Measurements from ENCODE around the gene FAIM2.
A peak's percentile ranks its signal among the peaks of the same experiment; 100 is the strongest.

The FAIM2 gene

DNA sequence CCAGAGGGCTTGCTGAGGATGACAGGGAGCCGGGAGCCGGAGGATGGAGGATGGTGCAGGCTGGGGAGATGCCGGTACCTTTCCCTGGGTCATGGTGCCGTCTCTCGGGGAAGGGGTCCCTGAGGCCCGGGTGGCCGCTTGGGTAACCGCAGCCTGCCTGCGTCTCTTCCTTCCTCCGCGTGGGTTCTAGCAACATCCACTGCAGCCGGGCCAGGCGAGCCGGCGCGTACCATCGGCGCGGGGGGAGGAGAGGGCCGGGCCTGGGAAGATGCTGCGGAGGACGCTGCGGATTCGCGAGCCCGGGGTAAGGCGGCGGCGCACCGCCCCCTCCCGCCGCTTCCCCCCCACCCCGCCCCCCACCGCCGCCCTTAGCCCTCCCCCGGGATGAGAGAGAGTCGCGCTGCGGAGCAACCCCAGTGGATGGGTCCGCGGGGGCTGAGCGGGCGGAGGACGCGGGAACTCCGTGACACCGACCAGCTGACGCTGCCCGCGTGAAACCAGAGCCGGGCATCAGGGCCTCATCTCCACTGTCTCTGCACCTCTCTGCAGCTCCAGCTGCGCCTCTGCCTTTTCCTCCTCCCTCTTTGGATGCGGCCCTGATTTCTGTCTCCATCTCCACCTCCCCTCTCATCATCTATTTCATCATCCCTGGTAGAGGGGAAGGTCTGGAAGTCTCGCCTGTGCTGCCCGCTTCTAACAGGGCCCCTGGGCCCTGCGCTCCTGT, at the start of gene FAIM2:
Gene FAIM2 (minus strand): TSS at position 201 of the 724 bp plus-strand sequence. CDS start 108 bp downstream, at position 93.
- Histone ChIP-seq H3K27ac (ENCODE audit: low read depth, low read length) (no peak within 1 kb of the TSS), H3K4me3 (ENCODE audit: low read depth in 1 of 5, low read length in 5 of 5) (peak within 1 kb of the TSS in 2 of 5 donors; percentile 26 to 41), H3K9ac (ENCODE audit: low read length in 5 of 5) (no peak within 1 kb of the TSS), H3K27me3 (ENCODE audit: control insufficient read depth in 5 of 5, insufficient read depth in 4 of 5, low read length in 5 of 5) (peaks cover 18 to 41% (median 25%) of the 10 kb centered on the region in 5 donors), H3K9me3 (ENCODE audit: control insufficient read depth in 5 of 5, low read length in 5 of 5) (no peaks in the 10 kb centered on the region), H3K36me3 (ENCODE audit: control insufficient read depth in 5 of 5, insufficient read depth in 5 of 5, low read length in 5 of 5) (no peaks in the 10 kb centered on the region), H3K4me1 (ENCODE audit: control insufficient read depth in 5 of 5, insufficient read depth in 5 of 5, low read length in 5 of 5) (peaks cover 0 to 9% (median 3%) of the 10 kb centered on the region in 5 donors)

DNA sequence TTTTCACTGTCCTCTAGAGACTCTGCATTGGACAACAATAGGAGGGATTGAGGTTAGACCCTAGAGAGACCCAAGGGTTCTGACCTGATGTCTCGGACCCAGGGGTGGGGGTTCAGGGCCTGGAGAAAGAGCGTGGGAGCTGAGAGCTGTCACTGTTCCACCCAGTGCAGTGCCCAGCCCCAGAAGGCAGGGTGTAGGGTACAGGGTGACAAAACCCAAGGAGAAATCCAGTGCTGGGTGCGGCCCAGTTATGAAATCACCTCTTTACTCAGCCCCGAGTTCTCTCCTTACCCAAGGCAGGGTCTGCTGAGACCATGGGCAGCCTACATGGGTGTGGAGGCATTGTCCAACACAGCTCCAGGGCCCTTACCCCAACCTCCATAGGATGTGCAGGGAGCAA, 49.5 kb upstream of the FAIM2 start:
- peaks cover 0 to 14% (median 9%) of the 10 kb centered on the region in 5 donors for H3K4me1 ChIP-seq (ENCODE audit: control insufficient read depth in 5 of 5, insufficient read depth in 5 of 5, low read length in 5 of 5)
- H3K27me3 ChIP-seq (ENCODE audit: control insufficient read depth in 5 of 5, insufficient read depth in 4 of 5, low read length in 5 of 5): peaks cover 20 to 36% (median 25%) of the 10 kb centered on the region in 5 donors
- H3K9ac ChIP-seq (ENCODE audit: low read length in 5 of 5): no peak overlapping the region
- no peak overlapping the region for H3K4me3 ChIP-seq (ENCODE audit: low read depth in 1 of 5, low read length in 5 of 5)
- H3K27ac ChIP-seq (ENCODE audit: low read depth, low read length): no peak overlapping the region
- no peaks in the 10 kb centered on the region for H3K9me3 ChIP-seq (ENCODE audit: control insufficient read depth in 5 of 5, low read length in 5 of 5)
- H3K36me3 ChIP-seq (ENCODE audit: control insufficient read depth in 5 of 5, insufficient read depth in 5 of 5, low read length in 5 of 5): no peaks in the 10 kb centered on the region

DNA sequence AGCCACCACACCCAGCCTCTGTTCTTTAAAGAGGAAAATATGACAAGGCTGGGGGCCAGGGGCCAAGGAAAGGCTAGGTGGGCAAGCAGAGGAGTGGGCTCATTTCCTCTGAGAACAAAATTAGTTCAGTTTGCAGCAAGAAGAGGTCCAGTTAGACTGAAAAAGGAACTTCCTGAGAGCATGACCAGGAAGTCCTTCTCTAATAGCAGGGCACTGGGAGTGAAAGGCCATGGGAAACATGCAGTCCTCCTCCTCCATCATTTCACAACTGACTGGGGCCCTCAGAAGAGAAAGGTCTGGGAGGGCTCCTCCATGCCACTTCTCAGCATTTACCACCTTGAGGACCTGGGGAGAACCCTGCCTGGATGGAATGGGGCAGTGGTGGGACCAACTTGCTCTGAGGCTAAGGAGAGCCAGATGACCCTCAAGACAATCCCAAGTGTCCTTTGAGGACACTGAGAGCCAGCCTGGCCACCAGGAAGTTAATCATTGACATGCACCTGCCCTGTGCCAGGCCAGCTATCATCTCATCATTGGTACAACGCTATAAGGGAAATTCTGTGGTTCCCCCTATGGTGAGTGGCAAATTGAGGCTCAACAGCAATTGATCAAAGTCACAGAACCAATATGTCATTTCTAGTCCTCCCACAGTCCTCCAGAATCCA, 48.8 kb upstream of the FAIM2 start:
- no peak overlapping the region for H3K27ac ChIP-seq (ENCODE audit: low read depth, low read length)
- H3K4me3 ChIP-seq (ENCODE audit: low read depth in 1 of 5, low read length in 5 of 5): no peak overlapping the region
- H3K9ac ChIP-seq (ENCODE audit: low read length in 5 of 5): peak overlapping the region in 1 of 5 donors; percentile 2
- H3K36me3 ChIP-seq (ENCODE audit: control insufficient read depth in 5 of 5, insufficient read depth in 5 of 5, low read length in 5 of 5): no peaks in the 10 kb centered on the region
- peaks cover 20 to 30% (median 22%) of the 10 kb centered on the region in 5 donors for H3K27me3 ChIP-seq (ENCODE audit: control insufficient read depth in 5 of 5, insufficient read depth in 4 of 5, low read length in 5 of 5)
- H3K4me1 ChIP-seq (ENCODE audit: control insufficient read depth in 5 of 5, insufficient read depth in 5 of 5, low read length in 5 of 5): peaks cover 0 to 14% (median 9%) of the 10 kb centered on the region in 5 donors
- H3K9me3 ChIP-seq (ENCODE audit: control insufficient read depth in 5 of 5, low read length in 5 of 5): no peaks in the 10 kb centered on the region

DNA sequence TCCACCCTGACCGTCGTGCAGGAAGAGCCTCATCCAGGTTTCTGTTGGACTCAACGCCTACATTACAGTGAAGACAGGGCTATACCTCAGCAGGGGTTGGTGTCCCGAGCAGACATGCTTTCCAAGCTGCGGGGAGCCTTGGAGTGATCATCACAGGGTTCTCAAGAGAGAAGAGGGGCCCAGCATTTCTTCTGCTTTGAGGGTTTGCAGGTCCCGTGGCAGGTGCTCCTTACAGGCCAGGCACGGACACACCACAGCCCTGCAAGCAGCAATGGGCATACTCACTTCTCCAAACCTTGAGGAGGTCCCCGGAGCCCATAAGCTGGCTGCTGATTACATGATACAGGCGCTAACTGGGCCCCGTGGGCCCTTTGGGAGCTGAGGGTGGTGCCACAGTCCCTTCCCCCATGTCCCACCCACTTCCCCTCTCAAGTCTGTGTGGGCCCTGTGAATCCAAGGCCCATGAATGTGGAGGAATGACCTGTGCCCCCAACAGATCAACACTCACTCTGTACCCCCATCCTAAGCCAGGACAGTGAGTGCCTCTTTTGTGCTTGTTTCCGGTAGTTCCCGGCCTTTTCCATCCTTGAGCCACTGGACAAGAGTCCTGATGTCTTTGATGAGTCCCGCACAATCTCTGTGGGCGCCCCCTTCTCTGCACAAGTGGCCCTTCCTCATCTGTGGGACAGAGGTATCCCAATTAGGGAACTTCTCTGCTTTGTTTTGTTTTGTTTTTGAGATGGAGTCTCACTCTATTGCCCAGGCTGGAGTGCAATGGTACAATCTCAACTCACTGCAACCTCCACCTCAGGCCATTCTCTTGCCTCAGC, 47.9 kb upstream of the FAIM2 start:
- no peaks in the 10 kb centered on the region for H3K36me3 ChIP-seq (ENCODE audit: control insufficient read depth in 5 of 5, insufficient read depth in 5 of 5, low read length in 5 of 5)
- no peaks in the 10 kb centered on the region for H3K9me3 ChIP-seq (ENCODE audit: control insufficient read depth in 5 of 5, low read length in 5 of 5)
- peaks cover 17 to 26% (median 20%) of the 10 kb centered on the region in 5 donors for H3K27me3 ChIP-seq (ENCODE audit: control insufficient read depth in 5 of 5, insufficient read depth in 4 of 5, low read length in 5 of 5)
- H3K4me1 ChIP-seq (ENCODE audit: control insufficient read depth in 5 of 5, insufficient read depth in 5 of 5, low read length in 5 of 5): peaks cover 0 to 14% (median 9%) of the 10 kb centered on the region in 5 donors
- H3K27ac ChIP-seq (ENCODE audit: low read depth, low read length): no peak overlapping the region
- peak overlapping the region in 1 of 5 donors; percentile 21 for H3K9ac ChIP-seq (ENCODE audit: low read length in 5 of 5)
- H3K4me3 ChIP-seq (ENCODE audit: low read depth in 1 of 5, low read length in 5 of 5): no peak overlapping the region

DNA sequence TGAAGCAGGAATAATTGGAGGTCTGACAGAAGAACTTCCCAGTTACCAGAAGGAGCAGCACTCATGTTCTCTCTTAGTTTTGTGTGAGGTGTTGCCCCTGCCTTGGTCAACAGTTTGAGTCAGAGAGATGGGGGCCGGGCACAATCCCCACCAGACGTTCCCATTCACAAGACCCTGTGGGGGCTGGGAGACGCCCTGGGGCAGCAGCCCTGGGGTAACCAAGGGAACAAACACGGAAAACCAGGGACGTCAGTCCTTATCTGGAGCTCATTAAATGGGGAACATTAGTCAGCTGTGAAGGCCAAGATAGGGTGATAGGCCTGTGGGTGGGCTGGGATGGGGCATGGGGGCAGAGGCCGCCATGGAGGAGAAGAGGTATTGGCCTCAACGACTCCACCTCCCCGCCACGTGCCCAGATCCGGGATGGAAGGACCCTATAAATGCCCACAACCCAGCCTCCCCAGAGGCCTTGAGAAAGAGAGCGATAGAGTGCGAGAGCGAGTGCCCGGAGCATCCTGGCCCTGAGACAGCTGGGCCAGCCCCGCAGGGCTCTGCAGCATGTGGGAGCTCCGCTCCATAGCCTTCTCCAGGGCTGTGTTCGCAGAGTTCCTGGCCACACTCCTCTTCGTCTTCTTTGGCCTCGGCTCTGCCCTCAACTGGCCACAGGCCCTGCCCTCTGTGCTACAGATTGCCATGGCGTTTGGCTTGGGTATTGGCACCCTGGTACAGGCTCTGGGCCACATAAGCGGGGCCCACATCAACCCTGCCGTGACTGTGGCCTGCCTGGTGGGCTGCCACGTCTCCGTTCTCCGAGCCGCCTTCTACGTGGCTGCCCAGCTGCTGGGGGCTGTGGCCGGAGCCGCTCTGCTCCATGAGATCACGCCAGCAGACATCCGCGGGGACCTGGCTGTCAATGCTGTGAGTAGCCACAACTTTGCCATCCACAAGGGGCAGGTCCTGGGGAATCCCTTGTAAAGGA, 46.9 kb upstream of the FAIM2 start, which contains the start of gene AQP2:
Gene AQP2 (plus strand): TSS at position 465 of the 979 bp plus-strand sequence. CDS start 94 bp downstream, at position 559.
- H3K27me3 ChIP-seq (ENCODE audit: control insufficient read depth in 5 of 5, insufficient read depth in 4 of 5, low read length in 5 of 5): peaks cover 11 to 23% (median 17%) of the 10 kb centered on the region in 5 donors
- peaks cover 0 to 17% (median 12%) of the 10 kb centered on the region in 5 donors for H3K4me1 ChIP-seq (ENCODE audit: control insufficient read depth in 5 of 5, insufficient read depth in 5 of 5, low read length in 5 of 5)
- no peaks in the 10 kb centered on the region for H3K36me3 ChIP-seq (ENCODE audit: control insufficient read depth in 5 of 5, insufficient read depth in 5 of 5, low read length in 5 of 5)
- H3K9me3 ChIP-seq (ENCODE audit: control insufficient read depth in 5 of 5, low read length in 5 of 5): no peaks in the 10 kb centered on the region
- no peak within 1 kb of the TSS for H3K27ac ChIP-seq (ENCODE audit: low read depth, low read length)
- H3K9ac ChIP-seq (ENCODE audit: low read length in 5 of 5): peak within 1 kb of the TSS in 1 of 5 donors; percentile 21
- H3K4me3 ChIP-seq (ENCODE audit: low read depth in 1 of 5, low read length in 5 of 5): no peak within 1 kb of the TSS

DNA sequence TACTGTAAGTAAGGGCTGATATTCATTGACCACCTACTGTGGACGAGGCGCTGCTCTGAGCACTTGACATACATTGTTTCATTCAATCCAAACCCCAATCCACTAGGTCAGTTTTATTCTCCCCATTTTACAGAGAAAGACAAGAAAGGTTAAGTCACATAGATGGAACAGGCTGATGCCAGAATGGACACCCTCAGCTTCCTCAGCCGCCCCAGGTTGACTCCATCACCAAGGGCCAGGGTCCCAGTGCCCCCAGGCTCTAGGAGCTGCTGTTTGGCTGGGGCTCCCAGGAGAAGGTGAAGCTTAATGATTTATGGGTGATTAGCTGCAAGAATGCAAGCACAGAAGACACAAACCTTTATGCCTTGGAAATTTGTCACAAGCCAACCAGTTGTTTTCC, 46.2 kb upstream of the FAIM2 start:
- H3K27ac ChIP-seq (ENCODE audit: low read depth, low read length): no peak overlapping the region
- no peaks in the 10 kb centered on the region for H3K36me3 ChIP-seq (ENCODE audit: control insufficient read depth in 5 of 5, insufficient read depth in 5 of 5, low read length in 5 of 5)
- H3K4me1 ChIP-seq (ENCODE audit: control insufficient read depth in 5 of 5, insufficient read depth in 5 of 5, low read length in 5 of 5): peaks cover 0 to 22% (median 17%) of the 10 kb centered on the region in 5 donors
- no peaks in the 10 kb centered on the region for H3K9me3 ChIP-seq (ENCODE audit: control insufficient read depth in 5 of 5, low read length in 5 of 5)
- H3K27me3 ChIP-seq (ENCODE audit: control insufficient read depth in 5 of 5, insufficient read depth in 4 of 5, low read length in 5 of 5): peaks cover 9 to 17% (median 12%) of the 10 kb centered on the region in 5 donors
- H3K4me3 ChIP-seq (ENCODE audit: low read depth in 1 of 5, low read length in 5 of 5): no peak overlapping the region
- no peak overlapping the region for H3K9ac ChIP-seq (ENCODE audit: low read length in 5 of 5)

GRCh38 chr12:49948866-49949845, 45.5 kb upstream of the FAIM2 start:
- Histone ChIP-seq H3K27me3 (ENCODE audit: control insufficient read depth in 5 of 5, insufficient read depth in 4 of 5, low read length in 5 of 5) (peaks cover 2 to 10% (median 5%) of the 10 kb centered on the region in 5 donors), H3K36me3 (ENCODE audit: control insufficient read depth in 5 of 5, insufficient read depth in 5 of 5, low read length in 5 of 5) (no peaks in the 10 kb centered on the region), H3K9ac (ENCODE audit: low read length in 5 of 5) (no peak overlapping the region), H3K9me3 (ENCODE audit: control insufficient read depth in 5 of 5, low read length in 5 of 5) (no peaks in the 10 kb centered on the region), H3K4me3 (ENCODE audit: low read depth in 1 of 5, low read length in 5 of 5) (no peak overlapping the region), H3K27ac (ENCODE audit: low read depth, low read length) (no peak overlapping the region), H3K4me1 (ENCODE audit: control insufficient read depth in 5 of 5, insufficient read depth in 5 of 5, low read length in 5 of 5) (peaks cover 0 to 22% (median 17%) of the 10 kb centered on the region in 5 donors)

- H3K27me3 ChIP-seq (ENCODE audit: control insufficient read depth in 5 of 5, insufficient read depth in 4 of 5, low read length in 5 of 5): peaks cover 0 to 4% (median 0%) of the 10 kb centered on the region in 5 donors
- peaks cover 0 to 22% (median 17%) of the 10 kb centered on the region in 5 donors for H3K4me1 ChIP-seq (ENCODE audit: control insufficient read depth in 5 of 5, insufficient read depth in 5 of 5, low read length in 5 of 5)
- no peak overlapping the region for H3K27ac ChIP-seq (ENCODE audit: low read depth, low read length)
- H3K4me3 ChIP-seq (ENCODE audit: low read depth in 1 of 5, low read length in 5 of 5): no peak overlapping the region
- no peak overlapping the region for H3K9ac ChIP-seq (ENCODE audit: low read length in 5 of 5)
- H3K36me3 ChIP-seq (ENCODE audit: control insufficient read depth in 5 of 5, insufficient read depth in 5 of 5, low read length in 5 of 5): no peaks in the 10 kb centered on the region
- no peaks in the 10 kb centered on the region for H3K9me3 ChIP-seq (ENCODE audit: control insufficient read depth in 5 of 5, low read length in 5 of 5)
These were observed 44.0 kb upstream of the FAIM2 start for GRCh38 chr12:49947593-49948226.
